Prostate gland (tissue), 2 donors: ENCODE data around the gene ERC2. TPM values are rescaled to one million over a fixed set of nuclear protein-coding genes. Genes with fewer than 3 reads are reported as not detected.

ENCODE experiments used
- DNase-seq: peaks from one replicate; pipeline ENCODE4 v3.0.0-alpha.2; 2019; ENCODE audit warnings: low spot score
- H3K27ac ChIP-seq, 2 donors: fragments of 200-600 bp; sonication (generic); 2 replicates each; pipeline ENCODE4 v1.5.1; 2017 to 2019
- H3K27me3 ChIP-seq: fragments of 200-600 bp; sonication (generic); replicated peaks from 2 replicates; pipeline ENCODE4 v1.5.1; 2019; ENCODE audit not compliant: insufficient read depth
- H3K36me3 ChIP-seq, 2 donors: fragments of 200-600 bp; sonication (generic); 1 replicate in 1 of 2; 2 replicates in 1 of 2; pipeline versions ENCODE4 v1.5.1 to v1.8.1; 2017 to 2019
- H3K4me1 ChIP-seq: fragments of 200-600 bp; sonication (generic); replicated peaks from 2 replicates; pipeline ENCODE4 v1.5.1; 2019
- H3K4me3 ChIP-seq, 2 donors: fragments of 200-600 bp; sonication (generic); 2 replicates each; pipeline ENCODE4 v1.5.1; 2017 to 2019
- H3K9me3 ChIP-seq: fragments of 200-600 bp; sonication (generic); 2 replicates; pipeline ENCODE4 v1.5.1; 2017
- POLR2A ChIP-seq: fragments of 450-650 bp; IDR thresholded peaks from one replicate; pipeline ENCODE4 v1.6.1; 2016; ENCODE audit warnings: antibody characterized with exemption, mild to moderate bottlenecking
- POLR2AphosphoS5 ChIP-seq: sonication (generic); formaldehyde crosslinking; IDR thresholded peaks from one replicate; pipeline ENCODE4 v1.6.1; 2017; ENCODE audit warnings: antibody characterized with exemption
- WGBS: methylation state at CpG from one replicate; pipeline ENCODE4 v1.1.5; 2018; 5-methylcytosine and 5-hydroxymethylcytosine counted together
- intact Hi-C: fragments of 100-400 bp; cut with DNase I; formaldehyde crosslinking; loops from one replicate; pipeline ENCODE4 v1.14.2; 2022
- total RNA-seq, 2 donors: library from RNA; depleted of rRNA; stranded (reverse); fragments of >200 nt; gene quantifications; one replicate each; pipeline ENCODE4 v1.1.0, GENCODE V29; 2016
- TF ChIP-seq, protein P1 (sequence below), 4 experiments: fragments of 200-600 bp in 2 of 4; fragments of 450-650 bp in 2 of 4; sonication (generic) in 2 of 4; IDR thresholded peaks; 1 replicate in 3 of 4; 2 replicates in 1 of 4; pipeline ENCODE4 v1.5.1; 2016 to 2019; ENCODE audit warnings: antibody characterized with exemption in 4 of 4, mild to moderate bottlenecking in 2 of 4, moderate library complexity in 2 of 4

ERC2 gene
- total RNA-seq, 2 donors from 2014 or later: 1.0 to 2.7 TPM

DNA sequence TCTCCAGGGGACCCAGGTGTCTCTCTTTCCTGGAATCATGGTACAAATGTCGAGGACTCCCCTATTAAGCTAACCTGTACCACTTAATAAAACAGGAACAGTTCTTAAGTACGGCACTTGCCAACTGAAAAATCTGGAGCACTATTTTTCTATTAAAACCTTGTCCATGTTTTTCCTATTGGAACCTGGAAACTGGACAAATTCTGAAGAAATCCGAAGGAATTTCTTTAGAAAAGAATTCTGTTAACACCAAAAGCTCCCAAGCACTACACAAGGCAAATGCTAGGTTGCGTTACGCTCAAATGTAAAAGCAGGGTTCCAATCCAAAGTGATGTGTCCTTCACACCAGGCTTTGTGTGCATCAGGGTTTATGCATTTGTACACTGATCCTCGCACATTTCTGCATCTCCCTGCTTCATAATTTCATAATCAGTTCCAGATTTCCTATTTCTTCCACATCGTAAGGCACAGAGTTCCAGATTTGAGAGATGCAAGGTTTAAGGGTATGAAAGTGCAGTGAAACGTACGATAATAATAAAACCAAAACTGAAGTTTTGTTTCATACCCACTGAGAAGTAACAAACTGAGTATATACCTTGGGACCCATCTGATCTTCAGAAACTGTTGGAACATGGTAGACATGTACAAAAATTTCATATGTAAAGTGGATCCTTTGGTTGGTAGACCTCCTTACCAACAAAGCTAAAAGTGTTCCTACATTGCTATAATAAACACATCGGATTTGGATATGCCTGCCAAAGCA lies 849.0 kb downstream of the ERC2 start:
- no peak overlapping the region for H3K27ac ChIP-seq
- DNase-seq: no peak
- intact Hi-C loops: no loop called here
- no peaks in the 10 kb centered on the region for H3K9me3 ChIP-seq
- H3K27me3 ChIP-seq: no peaks in the 10 kb centered on the region
- H3K4me3 ChIP-seq: no peak overlapping the region
- no peaks in the 10 kb centered on the region for H3K4me1 ChIP-seq
- WGBS: 84% methylated on average over 10 of the region's 10 CpGs
- no peaks in the 10 kb centered on the region for H3K36me3 ChIP-seq
- TF ChIP-seq POLR2A: no peak
- no peak for TF ChIP-seq POLR2AphosphoS5
- TF ChIP-seq, protein P1, sequence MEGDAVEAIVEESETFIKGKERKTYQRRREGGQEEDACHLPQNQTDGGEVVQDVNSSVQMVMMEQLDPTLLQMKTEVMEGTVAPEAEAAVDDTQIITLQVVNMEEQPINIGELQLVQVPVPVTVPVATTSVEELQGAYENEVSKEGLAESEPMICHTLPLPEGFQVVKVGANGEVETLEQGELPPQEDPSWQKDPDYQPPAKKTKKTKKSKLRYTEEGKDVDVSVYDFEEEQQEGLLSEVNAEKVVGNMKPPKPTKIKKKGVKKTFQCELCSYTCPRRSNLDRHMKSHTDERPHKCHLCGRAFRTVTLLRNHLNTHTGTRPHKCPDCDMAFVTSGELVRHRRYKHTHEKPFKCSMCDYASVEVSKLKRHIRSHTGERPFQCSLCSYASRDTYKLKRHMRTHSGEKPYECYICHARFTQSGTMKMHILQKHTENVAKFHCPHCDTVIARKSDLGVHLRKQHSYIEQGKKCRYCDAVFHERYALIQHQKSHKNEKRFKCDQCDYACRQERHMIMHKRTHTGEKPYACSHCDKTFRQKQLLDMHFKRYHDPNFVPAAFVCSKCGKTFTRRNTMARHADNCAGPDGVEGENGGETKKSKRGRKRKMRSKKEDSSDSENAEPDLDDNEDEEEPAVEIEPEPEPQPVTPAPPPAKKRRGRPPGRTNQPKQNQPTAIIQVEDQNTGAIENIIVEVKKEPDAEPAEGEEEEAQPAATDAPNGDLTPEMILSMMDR (IDR thresholded peaks at IDR 0.05): no peak

DNA sequence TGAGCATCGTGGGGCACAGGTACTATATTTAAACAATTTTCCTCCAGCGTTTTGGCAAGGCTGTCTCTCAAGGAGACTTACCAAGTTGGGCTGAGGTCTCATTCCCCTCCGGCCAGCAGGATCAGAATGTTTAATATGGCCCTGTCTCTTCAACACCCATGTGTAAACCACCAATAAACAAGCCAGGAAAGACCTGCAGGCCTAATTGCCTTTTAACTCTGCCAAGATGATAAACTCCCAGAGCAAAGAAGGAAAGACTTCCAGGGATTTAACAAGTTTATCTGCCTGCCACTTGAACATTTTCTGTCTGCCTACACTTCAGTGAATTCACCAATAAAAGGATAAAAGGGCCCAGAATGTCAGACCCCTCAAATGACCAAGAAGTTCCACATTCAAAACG lies 850.9 kb downstream of the ERC2 start:
- Histone ChIP-seq H3K9me3 (no peaks in the 10 kb centered on the region), H3K27me3 (no peaks in the 10 kb centered on the region), H3K4me1 (no peaks in the 10 kb centered on the region), H3K27ac (no peak overlapping the region), H3K36me3 (no peaks in the 10 kb centered on the region), H3K4me3 (no peak overlapping the region)
- DNase-seq: no peak
- TF ChIP-seq POLR2AphosphoS5 (no peak), POLR2A (no peak)
- TF ChIP-seq, protein P1 (IDR thresholded peaks at IDR 0.05): no peak
- intact Hi-C loops: no loop called here
- WGBS: 52% methylated on average over 4 of the region's 4 CpGs

DNA sequence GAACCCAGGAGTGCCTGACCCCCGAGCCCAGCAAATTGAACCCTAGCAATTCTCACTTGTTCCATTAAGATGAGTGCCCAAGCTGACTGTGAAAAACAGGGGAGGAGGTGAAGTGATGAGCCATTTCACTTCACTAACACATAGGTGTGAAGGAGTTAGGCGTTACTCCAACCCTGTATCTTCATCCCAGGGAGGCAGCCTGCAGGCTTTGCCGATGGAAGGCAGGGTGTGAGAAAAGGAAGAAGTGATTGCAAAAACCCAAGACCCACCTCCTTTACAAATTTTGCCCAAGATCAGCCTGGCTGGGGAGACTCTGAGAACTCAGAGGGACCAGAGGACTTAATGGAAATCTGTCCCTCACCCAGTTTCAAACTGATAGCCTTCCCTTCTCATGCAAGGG lies 851.5 kb downstream of the ERC2 start:
- intact Hi-C loops: no loop called here
- Histone ChIP-seq H3K27me3 (no peaks in the 10 kb centered on the region), H3K36me3 (no peaks in the 10 kb centered on the region), H3K4me1 (no peaks in the 10 kb centered on the region), H3K9me3 (no peaks in the 10 kb centered on the region), H3K4me3 (no peak overlapping the region), H3K27ac (no peak overlapping the region)
- no peak for DNase-seq
- WGBS: 95% methylated on average over 3 of the region's 3 CpGs
- TF ChIP-seq POLR2A (no peak), POLR2AphosphoS5 (no peak)
- TF ChIP-seq, protein P1 (IDR thresholded peaks at IDR 0.05): no peak

DNA sequence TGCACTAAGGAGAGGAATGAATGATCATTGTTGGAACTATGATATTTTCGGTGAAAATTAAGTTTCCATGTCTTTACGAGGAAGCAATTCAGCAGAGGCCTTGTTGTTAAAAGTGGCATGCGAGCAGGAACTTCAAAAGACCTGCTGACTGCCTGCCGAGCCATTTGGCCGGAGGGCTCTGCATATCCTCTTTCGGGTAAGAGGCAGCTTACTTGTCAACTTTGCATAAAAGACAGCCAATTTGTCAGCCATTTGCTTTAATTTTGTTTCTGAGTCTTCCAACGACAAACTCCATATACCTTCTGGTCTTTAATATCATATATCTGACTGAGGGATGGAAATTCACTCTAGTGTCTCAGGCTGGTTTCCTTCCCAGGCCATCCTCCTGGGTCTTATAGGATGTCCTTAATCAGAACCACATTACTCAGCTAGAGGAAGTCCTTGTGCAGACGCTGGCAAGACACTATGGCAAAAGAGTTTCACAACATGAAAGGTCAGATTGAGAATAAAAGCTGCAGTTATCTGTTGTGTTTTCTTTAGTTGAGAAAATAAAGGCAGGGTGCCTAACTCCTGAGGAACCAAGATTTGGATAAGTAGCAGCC lies 852.5 kb downstream of the ERC2 start:
- Histone ChIP-seq H3K4me3 (no peak overlapping the region), H3K4me1 (no peaks in the 10 kb centered on the region), H3K9me3 (no peaks in the 10 kb centered on the region), H3K27ac (no peak overlapping the region), H3K27me3 (no peaks in the 10 kb centered on the region), H3K36me3 (no peaks in the 10 kb centered on the region)
- TF ChIP-seq, protein P1 (IDR thresholded peaks at IDR 0.05): no peak
- TF ChIP-seq POLR2AphosphoS5 (no peak), POLR2A (no peak)
- intact Hi-C loops: no loop called here
- DNase-seq: no peak
- 77% methylated on average over 8 of the region's 8 CpGs for WGBS
